ENCODE data around the gene GNB1L. TPM values are rescaled to one million over a fixed set of nuclear protein-coding genes. Genes with fewer than 3 reads are reported as not detected.
A peak's percentile ranks its signal among the peaks of the same experiment; 100 is the strongest.

Gene GNB1L
- total and polyA plus RNA-seq, 9 of the 15 experiments (the other 6 are each of a cell fraction or from before 2014, with no cell fraction given): 0.56 to 50.5 (median 10.2) TPM

GRCh38 chr22:19776433-19777031 is 78.1 kb downstream of the GNB1L start (continued):
- 0 out of 2 replicates have a peak, but pooled peaks have one; percentile 52 for TF ChIP-seq RREB1 (CRISPR knock-in tag; IDR thresholded peaks at IDR 0.05)
- TF ChIP-seq HOMEZ (CRISPR knock-in tag; IDR thresholded peaks at IDR 0.05): peak; percentile 70; the same call in 1 of the 2 replicates
- 0 out of 2 replicates have a peak, but pooled peaks have one; percentile 28 for TF ChIP-seq ZNF830 (CRISPR knock-in tag; IDR thresholded peaks at IDR 0.05)
- TF ChIP-seq ZBTB7A (IDR thresholded peaks at IDR 0.05; ENCODE audit: borderline replicate concordance, control insufficient read depth, low read depth, low read length): 0 out of 2 replicates have a peak, but pooled peaks have one; percentile 6
- TF ChIP-seq ARID1B (IDR thresholded peaks at IDR 0.05): no peak
- TF ChIP-seq EGR1 (conservative IDR thresholded peaks at IDR 0.05): no peak
- TF ChIP-seq HDAC6 (IDR thresholded peaks at IDR 0.05; ENCODE audit: low read depth, low read length): peak; percentile 32; the same call in 1 of the 2 replicates
- TF ChIP-seq SMARCB1 (IDR thresholded peaks at IDR 0.05; ENCODE audit: insufficient read length, low read depth): no peak
- TF ChIP-seq ZKSCAN1 (IDR thresholded peaks at IDR 0.05; ENCODE audit: low read depth, low read length): 0 out of 2 replicates have a peak, but pooled peaks have one; percentile 35
- TF ChIP-seq ESRRA (IDR thresholded peaks at IDR 0.05; ENCODE audit: borderline replicate concordance, low read depth): no peak
- no peak for TF ChIP-seq CHD2 (IDR thresholded peaks at IDR 0.05; ENCODE audit: low read depth, low read length)
- TF ChIP-seq TEAD4 (IDR thresholded peaks at IDR 0.05; ENCODE audit: low read length): peak; percentile 39; the same call in 1 of the 2 replicates
- no peak for TF ChIP-seq TEAD4 (CRISPR knock-in tag; IDR thresholded peaks at IDR 0.05; ENCODE audit: borderline replicate concordance)
- no peak for TF ChIP-seq FOXJ3 (CRISPR knock-in tag; IDR thresholded peaks at IDR 0.05)
- peak; percentile 78; the same call in 1 of the 2 replicates for TF ChIP-seq KLF1 (tag; IDR thresholded peaks at IDR 0.05)
- no peak; the same call in 1 of the 2 replicates for TF ChIP-seq MECOM (CRISPR knock-in tag; IDR thresholded peaks at IDR 0.05)
- TF ChIP-seq, protein P1, sequence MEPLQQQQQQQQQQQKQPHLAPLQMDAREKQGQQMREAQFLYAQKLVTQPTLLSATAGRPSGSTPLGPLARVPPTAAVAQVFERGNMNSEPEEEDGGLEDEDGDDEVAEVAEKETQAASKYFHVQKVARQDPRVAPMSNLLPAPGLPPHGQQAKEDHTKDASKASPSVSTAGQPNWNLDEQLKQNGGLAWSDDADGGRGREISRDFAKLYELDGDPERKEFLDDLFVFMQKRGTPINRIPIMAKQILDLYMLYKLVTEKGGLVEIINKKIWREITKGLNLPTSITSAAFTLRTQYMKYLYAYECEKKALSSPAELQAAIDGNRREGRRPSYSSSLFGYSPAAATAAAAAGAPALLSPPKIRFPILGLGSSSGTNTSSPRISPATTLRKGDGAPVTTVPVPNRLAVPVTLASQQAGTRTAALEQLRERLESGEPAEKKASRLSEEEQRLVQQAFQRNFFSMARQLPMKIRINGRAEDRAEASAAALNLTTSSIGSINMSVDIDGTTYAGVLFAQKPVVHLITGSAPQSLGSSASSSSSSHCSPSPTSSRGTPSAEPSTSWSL (CRISPR knock-in tag; IDR thresholded peaks at IDR 0.05; ENCODE audit: borderline replicate concordance): peak; percentile 81; the same call in 1 of the 2 replicates
- peak; percentile 65; the same call in 1 of the 2 replicates for TF ChIP-seq MYNN (IDR thresholded peaks at IDR 0.05)
- TF ChIP-seq MYNN (CRISPR knock-in tag; IDR thresholded peaks at IDR 0.05): no peak
- no peak for TF ChIP-seq MCM3 (IDR thresholded peaks at IDR 0.05)
- TF ChIP-seq NUFIP1 (IDR thresholded peaks at IDR 0.05; ENCODE audit: partially characterized antibody): no peak
- TF ChIP-seq BHLHE40 (IDR thresholded peaks at IDR 0.05; ENCODE audit: low read length): peak; percentile 80
